Colonic mucosa (tissue), 4 donors: Measurements from ENCODE around the gene PIGT. TPM values are rescaled to one million over a fixed set of nuclear protein-coding genes. Genes with fewer than 3 reads are reported as not detected.

ENCODE experiments used
- DNase-seq: peaks from one replicate; pipeline ENCODE4 v3.0.0-alpha.2; 2020
- H3K27ac ChIP-seq: fragments of 200-600 bp; one replicate; pipeline ENCODE4 v1.8.0; 2021
- H3K27me3 ChIP-seq: fragments of 200-600 bp; one replicate; pipeline ENCODE4 v1.8.0; 2021
- H3K36me3 ChIP-seq: fragments of 200-600 bp; one replicate; pipeline ENCODE4 v1.8.0; 2021
- H3K4me1 ChIP-seq: fragments of 200-600 bp; one replicate; pipeline ENCODE4 v1.8.0; 2021; ENCODE audit warnings: mild to moderate bottlenecking
- H3K4me3 ChIP-seq: fragments of 200-600 bp; one replicate; pipeline ENCODE4 v1.8.0; 2021
- H3K9ac ChIP-seq, 2 donors: one replicate each; pipeline ENCODE4 v1.7.0; 2013; ENCODE audit warnings: control low read depth in 2 of 2, low read depth in 2 of 2, low read length in 2 of 2
- H3K9me3 ChIP-seq: fragments of 200-600 bp; one replicate; pipeline ENCODE4 v1.8.0; 2021
- intact Hi-C: fragments of 100-400 bp; cut with DNase I; formaldehyde crosslinking; loops from one replicate; pipeline ENCODE4 v1.14.1; 2022
- total RNA-seq, 2 donors: library from RNA; stranded (reverse); fragmentation: NEBNext Ultra II Directional in 1 of 2; extraction: Animal tissue kit (Norgen Biotek cat#: 25700) in 1 of 2; gene quantifications; one replicate each; pipeline ENCODE4 v1.2.1, GENCODE V29; 2021
- TF ChIP-seq, protein P1 (sequence below): fragments of 200-600 bp; IDR thresholded peaks from one replicate; pipeline ENCODE4 v1.8.0; 2022; ENCODE audit warnings: antibody characterized with exemption, mild to moderate bottlenecking
- donor health status: healthy.
- donor health status: DM: no; HTN: no; CAD: no.
- donor health status: DM: no; HTN: no; CAD: no.

PIGT gene
- total RNA-seq, 2 donors from 2014 or later, result 129 to 140 TPM

DNA sequence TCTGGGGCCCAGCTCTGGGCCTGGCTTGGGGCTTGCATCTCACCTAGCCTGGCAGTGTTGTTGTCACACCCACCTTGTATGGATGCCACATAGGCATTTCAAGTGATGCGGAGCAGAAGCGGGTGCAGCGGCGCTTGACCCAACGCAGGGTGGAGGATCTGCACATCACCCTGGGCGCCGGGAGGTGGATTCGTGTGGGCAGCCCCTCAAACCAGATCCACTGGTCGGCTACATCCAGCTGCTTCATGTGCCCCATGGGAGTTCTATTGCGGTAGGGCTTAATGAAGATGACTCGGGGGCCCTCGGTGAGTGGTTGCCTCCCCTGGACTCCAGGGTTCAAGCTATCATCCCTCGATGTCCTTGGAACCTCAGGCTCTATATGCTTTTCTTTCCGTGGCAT, 41.0 kb upstream of the PIGT start:
- Histone ChIP-seq H3K36me3 (no peaks in the 10 kb centered on the region), H3K4me3 (no peak overlapping the region), H3K9ac (no peak overlapping the region), H3K4me1 (no peaks in the 10 kb centered on the region), H3K27me3 (no peaks in the 10 kb centered on the region), H3K9me3 (no peaks in the 10 kb centered on the region), H3K27ac (no peak overlapping the region)
- TF ChIP-seq, protein P1, sequence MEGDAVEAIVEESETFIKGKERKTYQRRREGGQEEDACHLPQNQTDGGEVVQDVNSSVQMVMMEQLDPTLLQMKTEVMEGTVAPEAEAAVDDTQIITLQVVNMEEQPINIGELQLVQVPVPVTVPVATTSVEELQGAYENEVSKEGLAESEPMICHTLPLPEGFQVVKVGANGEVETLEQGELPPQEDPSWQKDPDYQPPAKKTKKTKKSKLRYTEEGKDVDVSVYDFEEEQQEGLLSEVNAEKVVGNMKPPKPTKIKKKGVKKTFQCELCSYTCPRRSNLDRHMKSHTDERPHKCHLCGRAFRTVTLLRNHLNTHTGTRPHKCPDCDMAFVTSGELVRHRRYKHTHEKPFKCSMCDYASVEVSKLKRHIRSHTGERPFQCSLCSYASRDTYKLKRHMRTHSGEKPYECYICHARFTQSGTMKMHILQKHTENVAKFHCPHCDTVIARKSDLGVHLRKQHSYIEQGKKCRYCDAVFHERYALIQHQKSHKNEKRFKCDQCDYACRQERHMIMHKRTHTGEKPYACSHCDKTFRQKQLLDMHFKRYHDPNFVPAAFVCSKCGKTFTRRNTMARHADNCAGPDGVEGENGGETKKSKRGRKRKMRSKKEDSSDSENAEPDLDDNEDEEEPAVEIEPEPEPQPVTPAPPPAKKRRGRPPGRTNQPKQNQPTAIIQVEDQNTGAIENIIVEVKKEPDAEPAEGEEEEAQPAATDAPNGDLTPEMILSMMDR, result no peak
- intact Hi-C loops, result loop anchor here (5.0 kb wide), 2 partner anchors 32 to 62 kb away; partner anchors contain the start of gene DBNDD2
- no peak for DNase-seq

DNA sequence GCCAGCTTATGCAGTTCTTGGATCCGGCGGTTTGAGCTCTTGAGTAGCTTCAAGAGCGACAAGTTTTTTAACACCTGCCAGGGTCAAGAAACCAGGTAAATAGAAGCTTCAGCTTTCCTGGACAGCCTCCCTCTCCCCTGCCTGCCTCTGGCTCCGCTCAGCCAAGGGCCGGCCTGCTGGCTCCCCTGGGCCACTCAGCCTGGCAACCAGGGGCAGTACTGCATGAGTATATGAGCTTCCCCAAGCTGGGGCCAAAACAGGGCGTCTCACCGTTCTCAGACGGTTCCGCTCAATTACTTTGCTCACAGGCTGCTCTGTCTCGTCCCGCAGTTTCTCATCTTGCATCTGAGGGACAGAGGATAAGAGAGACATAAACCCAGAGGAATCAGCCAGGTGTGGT, 38.7 kb upstream of the PIGT start:
- TF ChIP-seq, protein P1, result no peak
- intact Hi-C loops, result no loop called here
- H3K27ac ChIP-seq, result no peak overlapping the region

DNA sequence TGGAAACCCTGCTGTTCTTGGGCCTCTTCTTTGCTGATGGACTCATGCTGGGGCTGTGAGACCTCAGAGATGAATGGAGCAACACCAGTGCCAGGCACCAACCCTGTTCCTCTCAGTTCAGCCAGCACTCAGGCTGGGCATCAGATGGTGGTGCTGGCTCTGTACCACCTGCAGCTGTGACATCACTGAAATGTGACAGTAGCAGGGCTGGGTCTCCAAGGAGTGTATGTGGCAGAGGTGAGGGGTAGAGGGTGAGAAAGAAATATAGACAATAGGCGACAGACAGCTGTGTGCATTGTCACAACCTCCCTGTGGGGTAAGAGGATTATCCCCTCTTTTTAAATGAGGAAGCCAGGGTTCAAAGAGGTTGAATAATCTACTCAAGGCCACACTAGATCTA, 37.8 kb upstream of the PIGT start, which contains the start of gene TP53TG5:
Gene TP53TG5 (minus strand): TSS at position 135 of the 400 bp plus-strand sequence. CDS start 89 bp downstream, at position 46.
- DNase-seq, result no peak
- TF ChIP-seq, protein P1, result no peak
- no peaks in the 10 kb centered on the region for H3K27me3 ChIP-seq
- H3K4me3 ChIP-seq, result no peak within 1 kb of the TSS
- H3K27ac ChIP-seq, result no peak within 1 kb of the TSS
- H3K36me3 ChIP-seq, result no peaks in the 10 kb centered on the region
- no peak within 1 kb of the TSS for H3K9ac ChIP-seq
- H3K9me3 ChIP-seq, result no peaks in the 10 kb centered on the region
- intact Hi-C loops, result no loop called here
- no peaks in the 10 kb centered on the region for H3K4me1 ChIP-seq

More for the DNA sequence above, 38.7 kb upstream of the PIGT start:
- H3K9me3 ChIP-seq, result no peaks in the 10 kb centered on the region
- H3K4me1 ChIP-seq, result no peaks in the 10 kb centered on the region
- no peaks in the 10 kb centered on the region for H3K36me3 ChIP-seq
- no peak for DNase-seq
- H3K27me3 ChIP-seq, result no peaks in the 10 kb centered on the region
- H3K9ac ChIP-seq, result no peak overlapping the region
- H3K4me3 ChIP-seq, result no peak overlapping the region

DNA sequence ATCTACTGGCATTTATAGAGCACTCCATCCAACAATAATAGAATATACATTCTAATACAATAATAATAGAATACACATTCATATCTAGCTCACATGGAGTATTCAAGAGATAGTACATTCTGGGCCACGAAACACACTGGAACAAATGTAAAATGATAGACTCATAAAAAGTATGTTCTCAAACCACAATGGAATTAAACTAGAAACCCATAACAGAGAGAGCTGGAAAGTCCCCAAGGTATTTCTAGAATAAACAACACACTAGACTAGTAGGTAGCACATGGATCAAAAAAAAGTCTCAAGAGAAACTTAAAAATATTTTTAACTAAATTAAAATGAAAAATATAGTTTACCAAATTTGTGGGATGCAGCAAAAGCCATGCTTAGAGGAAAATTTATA, 28.7 kb upstream of the PIGT start:
- Histone ChIP-seq H3K9ac (no peak overlapping the region), H3K27me3 (no peaks in the 10 kb centered on the region), H3K36me3 (no peaks in the 10 kb centered on the region), H3K4me3 (no peak overlapping the region), H3K9me3 (no peaks in the 10 kb centered on the region), H3K27ac (no peak overlapping the region), H3K4me1 (no peaks in the 10 kb centered on the region)
- no peak for DNase-seq
- TF ChIP-seq, protein P1, result no peak
- intact Hi-C loops, result no loop called here

DNA sequence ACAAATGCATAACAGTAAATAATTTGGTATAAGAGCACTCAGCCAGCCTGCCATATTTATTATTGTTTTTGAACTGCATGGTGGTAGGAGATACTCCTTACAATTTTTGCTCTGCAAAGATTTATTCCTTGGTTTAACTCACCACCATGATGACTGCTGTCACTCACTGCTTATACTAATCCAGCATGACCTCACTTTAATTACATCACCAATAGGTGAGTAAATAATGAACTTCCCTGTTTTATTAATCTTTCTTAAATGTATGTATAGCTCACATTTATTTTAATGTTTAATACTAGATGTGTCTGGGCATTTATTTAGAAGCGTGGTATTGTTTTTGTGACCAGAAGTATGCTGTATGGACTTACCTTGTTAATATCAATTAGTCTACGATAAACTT, 25.0 kb upstream of the PIGT start:
- Histone ChIP-seq H3K4me1 (no peaks in the 10 kb centered on the region), H3K9me3 (no peaks in the 10 kb centered on the region), H3K36me3 (no peaks in the 10 kb centered on the region), H3K9ac (no peak overlapping the region), H3K27me3 (no peaks in the 10 kb centered on the region), H3K4me3 (no peak overlapping the region), H3K27ac (no peak overlapping the region)
- no peak for DNase-seq
- intact Hi-C loops, result loop anchor here (5.0 kb wide), 1 partner anchor 36 kb away; no protein-coding TSS in a partner anchor
- TF ChIP-seq, protein P1, result no peak
